ENCODE results near the gene SAMD14. TPM values are rescaled to one million over a fixed set of nuclear protein-coding genes. Genes with fewer than 3 reads are reported as not detected.
"Not testable (repeated sequence)": the region's sequence is repeated elsewhere in the genome, so short reads cannot be mapped to it uniquely, and the experiment has no call there.

Gene SAMD14
- total and polyA plus RNA-seq, 7 experiments from 2014 or later, result 0.70 to 0.78 TPM; not detected in 5

DNA sequence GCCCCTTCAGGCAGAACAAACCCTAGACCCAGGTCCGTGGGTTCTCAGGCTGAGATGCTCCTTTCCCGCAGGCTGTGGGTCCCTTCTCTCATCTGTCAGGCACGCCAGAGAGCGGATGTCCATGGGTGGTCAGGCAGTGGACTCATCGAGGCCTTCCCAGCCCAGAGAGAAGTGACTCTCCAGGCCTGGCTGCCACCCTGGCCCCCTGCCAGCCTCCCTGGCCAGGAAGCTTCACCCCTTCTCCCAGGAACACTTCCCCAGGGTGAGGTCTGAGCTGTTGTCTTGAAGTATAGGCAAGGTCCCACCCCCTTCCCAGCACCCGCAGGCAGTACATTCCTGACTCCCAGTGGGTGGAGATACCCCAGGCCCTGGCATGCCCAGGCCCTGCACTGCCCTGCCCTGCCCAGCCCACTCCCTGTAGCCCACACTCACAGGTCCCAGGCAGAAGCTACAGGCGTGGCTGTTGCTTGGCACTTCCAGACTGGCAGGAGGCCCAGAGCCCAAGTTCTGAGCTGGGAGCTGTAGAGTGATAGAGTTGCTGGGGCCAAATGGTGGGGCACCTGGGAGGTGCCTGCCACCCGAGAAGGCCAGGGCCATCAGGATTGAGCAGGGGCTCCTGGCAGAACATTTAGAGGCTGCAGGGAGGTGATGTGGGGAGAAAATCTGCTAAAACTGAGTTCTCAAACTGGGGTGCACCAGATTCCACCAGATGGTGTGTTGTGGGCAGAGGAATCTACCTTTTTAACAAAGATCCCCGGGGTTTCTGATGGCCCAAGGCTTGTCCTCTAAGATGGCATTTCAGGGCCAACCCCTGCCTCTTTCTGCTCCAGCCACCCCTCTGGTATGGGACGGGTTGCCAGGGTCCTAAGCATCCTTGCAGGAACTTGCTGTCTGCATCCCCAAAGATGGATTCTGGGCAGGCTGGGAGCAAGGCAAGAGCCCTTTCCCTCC is 67.4 kb downstream of the SAMD14 start:
- no peaks in the 10 kb centered on the region for H3K9me3 ChIP-seq (ENCODE audit: control insufficient read depth in 2 of 3, low read length in 3 of 3)
- no peak overlapping the region for H3K4me3 ChIP-seq (ENCODE audit: low read length)
- no peaks in the 10 kb centered on the region for H3K4me1 ChIP-seq (ENCODE audit: control insufficient read depth in 2 of 2, insufficient read depth in 2 of 2, low read length in 2 of 2)
- ATAC-seq (peak; percentile 14), DNase-seq (no peak)
- intact Hi-C loops (cut with micrococcal nuclease), result no loop called here
- CTCF ChIA-PET, result no interaction called here
- Mint-ChIP-seq H3K4me1 (peaks cover 7 to 10% (median 8%) of the 10 kb centered on the region in 7 donors), H3K9me3 (peaks cover 0 to 1% (median 0%) of the 10 kb centered on the region in 11 donors), H3K36me3 (peaks cover 4 to 7% (median 5%) of the 10 kb centered on the region in 5 donors), H3K4me3 (no peak overlapping the region), H3K27me3 (peaks cover 0 to 2% (median 0%) of the 10 kb centered on the region in 5 donors), H3K27ac (no peak overlapping the region)
- H3K27ac ChIP-seq (ENCODE audit: low read depth, low read length), result no peak overlapping the region
- no peaks in the 10 kb centered on the region for H3K36me3 ChIP-seq (ENCODE audit: control insufficient read depth in 2 of 3, insufficient read depth in 3 of 3, low read length in 3 of 3)
- no peaks in the 10 kb centered on the region for H3K27me3 ChIP-seq (ENCODE audit: control insufficient read depth in 2 of 2, insufficient read depth in 2 of 2, low read length in 2 of 2)
- POLR2A ChIA-PET, result no interaction called here

DNA sequence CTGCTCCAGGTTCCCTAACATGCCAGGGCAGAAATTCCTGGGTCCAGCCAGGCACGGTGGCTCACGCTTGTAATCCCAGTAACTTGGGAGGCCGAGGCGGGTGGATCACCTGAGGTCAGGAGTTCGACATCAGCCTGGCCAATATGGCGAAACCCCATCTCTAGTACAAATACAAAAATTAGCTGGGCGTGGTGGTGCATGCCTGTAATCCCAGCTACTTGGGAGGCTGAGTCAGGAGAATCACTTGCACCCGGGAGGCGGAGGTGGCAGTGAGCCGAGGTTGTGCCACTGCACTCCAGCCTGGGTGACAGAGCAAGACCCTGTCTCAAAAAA is 68.3 kb downstream of the SAMD14 start:
- intact Hi-C loops (cut with micrococcal nuclease); CTCF ChIA-PET; ATAC-seq; POLR2A ChIA-PET; H3K36me3 Mint-ChIP-seq; H3K27ac ChIP-seq (ENCODE audit: low read depth, low read length); H3K9me3 ChIP-seq (ENCODE audit: control insufficient read depth in 2 of 3, low read length in 3 of 3); H3K9me3 Mint-ChIP-seq; H3K27me3 Mint-ChIP-seq; H3K36me3 ChIP-seq (ENCODE audit: control insufficient read depth in 2 of 3, insufficient read depth in 3 of 3, low read length in 3 of 3); H3K4me1 ChIP-seq (ENCODE audit: control insufficient read depth in 2 of 2, insufficient read depth in 2 of 2, low read length in 2 of 2); H3K4me3 Mint-ChIP-seq; H3K27ac Mint-ChIP-seq; DNase-seq; H3K27me3 ChIP-seq (ENCODE audit: control insufficient read depth in 2 of 2, insufficient read depth in 2 of 2, low read length in 2 of 2); H3K4me3 ChIP-seq (ENCODE audit: low read length): not testable (repeated sequence)
- H3K4me1 Mint-ChIP-seq, result peaks cover 10 to 18% (median 14%) of the 10 kb centered on the region in 7 donors

DNA sequence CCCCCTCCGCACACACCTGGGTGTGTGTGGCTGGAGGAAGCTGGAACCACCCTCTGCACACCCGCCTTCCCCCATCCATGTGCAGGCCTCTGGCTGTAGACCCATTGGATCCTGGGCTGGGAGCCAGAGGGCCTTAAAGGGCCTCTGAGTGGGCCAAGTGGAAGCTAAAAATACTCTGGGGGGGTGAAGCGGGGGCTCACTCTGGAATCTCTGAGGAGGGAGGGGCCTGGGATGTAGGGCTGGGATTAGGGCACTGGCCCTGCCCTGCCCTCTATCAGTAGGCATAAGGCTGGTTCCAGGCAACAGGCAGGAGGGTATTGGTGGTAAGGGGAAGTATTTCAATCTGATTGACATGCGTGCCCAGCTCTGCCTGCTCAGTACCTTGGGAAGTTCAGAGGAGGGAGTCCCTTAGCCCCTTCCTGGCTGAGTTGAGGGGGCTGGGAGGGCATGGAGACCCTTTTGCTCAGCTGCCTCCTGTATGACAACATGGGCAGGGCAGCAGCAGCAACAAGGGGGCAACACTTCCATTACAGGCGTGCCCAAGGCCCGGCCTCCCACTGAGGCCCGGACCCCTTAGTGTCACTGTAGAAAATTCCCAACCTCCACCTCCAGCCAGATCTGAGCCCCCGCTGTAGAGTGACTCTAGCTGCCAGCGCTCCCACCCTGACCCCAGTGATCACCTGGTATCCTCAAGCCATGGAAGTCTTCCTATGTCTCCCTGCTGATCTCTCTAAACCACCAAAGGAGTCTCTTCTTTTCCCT is 68.8 kb downstream of the SAMD14 start:
- intact Hi-C loops (cut with micrococcal nuclease), result no loop called here
- Mint-ChIP-seq H3K27me3 (peaks cover 0 to 3% (median 0%) of the 10 kb centered on the region in 5 donors), H3K9me3 (peaks cover 0 to 1% (median 0%) of the 10 kb centered on the region in 11 donors), H3K27ac (no peak overlapping the region), H3K36me3 (peaks cover 4 to 7% (median 5%) of the 10 kb centered on the region in 5 donors), H3K4me1 (peaks cover 10 to 22% (median 14%) of the 10 kb centered on the region in 7 donors), H3K4me3 (no peak overlapping the region)
- H3K36me3 ChIP-seq (ENCODE audit: control insufficient read depth in 2 of 3, insufficient read depth in 3 of 3, low read length in 3 of 3), result no peaks in the 10 kb centered on the region
- no peak overlapping the region for H3K27ac ChIP-seq (ENCODE audit: low read depth, low read length)
- ChIA-PET POLR2A (no interaction called here), CTCF (interaction anchor here (0.8 to 1.2 kb wide), 2 partner anchors 15 to 26 kb away, joined by 3 read pairs; no protein-coding TSS in a partner anchor)
- peaks cover 0 to 7% of the 10 kb centered on the region in 2 donors for H3K4me1 ChIP-seq (ENCODE audit: control insufficient read depth in 2 of 2, insufficient read depth in 2 of 2, low read length in 2 of 2)
- H3K9me3 ChIP-seq (ENCODE audit: control insufficient read depth in 2 of 3, low read length in 3 of 3), result no peaks in the 10 kb centered on the region
- H3K4me3 ChIP-seq (ENCODE audit: low read length), result no peak overlapping the region
- no peaks in the 10 kb centered on the region for H3K27me3 ChIP-seq (ENCODE audit: control insufficient read depth in 2 of 2, insufficient read depth in 2 of 2, low read length in 2 of 2)
- DNase-seq (no peak), ATAC-seq (no peak)

Other genes with a start within 250 kb of the SAMD14 start
- 1 to 10 TPM in 2 of 5 experiments, under 1 TPM in 3; 0.34 to 1.6 (median 0.74) TPM for gene DLX4, start 161.0 kb downstream of the SAMD14 start, total RNA-seq
- gene DLX4, start 161.0 kb downstream of the SAMD14 start, polyA plus RNA-seq, result not detected
- not detected for gene DLX3, start 134.9 kb downstream of the SAMD14 start, total RNA-seq
- gene DLX3, start 134.9 kb downstream of the SAMD14 start, polyA plus RNA-seq, result not detected
- 10 to 100 TPM in 2 of 5 experiments, 1 to 10 TPM in 3; 4.0 to 14.6 (median 8.6) TPM for gene ITGA3, start 74.0 kb downstream of the SAMD14 start, total RNA-seq
- gene ITGA3, start 74.0 kb downstream of the SAMD14 start, polyA plus RNA-seq, result 1 to 10 TPM; 1.4 to 2.4 TPM
- 10 to 100 TPM; 16.7 to 48.3 (median 22.5) TPM for gene PDK2, start 34.8 kb downstream of the SAMD14 start, total RNA-seq
- gene PDK2, start 34.8 kb downstream of the SAMD14 start, polyA plus RNA-seq, result 10 to 100 TPM; 37.2 to 50.4 TPM
- 100 to 1,000 TPM in 2 of 5 experiments, 10 to 100 TPM in 3; 63.1 to 142 (median 69.1) TPM for gene PPP1R9B, start 20.5 kb upstream of the SAMD14 start, total RNA-seq
- under 1 TPM; 0.63 to 0.72 TPM for gene PPP1R9B, start 20.5 kb upstream of the SAMD14 start, polyA plus RNA-seq
- under 1 TPM in 1 of 5 experiments, not detected in 4; 0.69 TPM for gene SGCA, start 35.8 kb upstream of the SAMD14 start, total RNA-seq
- not detected for gene SGCA, start 35.8 kb upstream of the SAMD14 start, polyA plus RNA-seq
- 10 to 100 TPM in 1 of 5 experiments, 1 to 10 TPM in 3, under 1 TPM in 1; 0.36 to 12.6 (median 1.2) TPM for gene COL1A1, start 71.5 kb upstream of the SAMD14 start, total RNA-seq
- gene COL1A1, start 71.5 kb upstream of the SAMD14 start, polyA plus RNA-seq, result not detected
- gene TMEM92, start 144.3 kb upstream of the SAMD14 start, total RNA-seq, result under 1 TPM in 1 of 5 experiments, not detected in 4; 0.10 TPM
- gene TMEM92, start 144.3 kb upstream of the SAMD14 start, polyA plus RNA-seq, result not detected
- 10 to 100 TPM; 18.6 to 43.7 (median 34.1) TPM for gene XYLT2, start 216.0 kb upstream of the SAMD14 start, total RNA-seq
- gene XYLT2, start 216.0 kb upstream of the SAMD14 start, polyA plus RNA-seq, result 10 to 100 TPM in 1 of 2 donors, 1 to 10 TPM in 1; 8.0 to 21.1 TPM
- 10 to 100 TPM; 29.5 to 64.7 (median 32.0) TPM for gene MRPL27, start 243.0 kb upstream of the SAMD14 start, total RNA-seq
- gene MRPL27, start 243.0 kb upstream of the SAMD14 start, polyA plus RNA-seq, result 10 to 100 TPM; 47.0 to 51.3 TPM
- gene EME1, start 243.1 kb upstream of the SAMD14 start, total RNA-seq, result 10 to 100 TPM in 1 of 5 experiments, 1 to 10 TPM in 3, under 1 TPM in 1; 0.61 to 17.5 (median 2.2) TPM
- gene EME1, start 243.1 kb upstream of the SAMD14 start, polyA plus RNA-seq, result not detected

Measured in naive thymus-derived CD4-positive, alpha-beta T cell (primary cell).